Right hindlimb (tissue), 1 donor: ENCODE results near the gene RAPGEF2.

Experiments used
- DNase-seq: peaks from one replicate; pipeline ENCODE4 v3.0.0-alpha.2; 2018

Gene RAPGEF2

DNA sequence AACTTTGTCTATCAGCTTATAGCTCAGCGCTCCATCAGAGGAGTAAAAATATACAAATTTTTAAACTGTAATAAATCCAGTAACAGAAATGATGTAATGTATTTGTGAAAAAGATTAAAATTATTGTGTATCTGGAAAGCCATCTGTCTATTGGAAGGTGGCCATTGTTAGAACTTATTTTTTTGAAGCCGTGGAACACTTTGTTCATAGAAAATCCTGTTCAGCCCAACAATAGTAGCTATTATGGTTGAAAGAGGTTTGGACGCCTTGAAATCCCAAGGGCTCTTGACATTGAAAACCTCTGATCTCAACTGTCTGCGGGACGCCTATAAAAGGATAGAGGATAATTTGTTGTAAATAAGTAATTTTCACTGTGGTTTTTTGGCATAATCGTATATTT, 98.3 kb downstream of the RAPGEF2 start:
- DNase-seq, result no peak

DNA sequence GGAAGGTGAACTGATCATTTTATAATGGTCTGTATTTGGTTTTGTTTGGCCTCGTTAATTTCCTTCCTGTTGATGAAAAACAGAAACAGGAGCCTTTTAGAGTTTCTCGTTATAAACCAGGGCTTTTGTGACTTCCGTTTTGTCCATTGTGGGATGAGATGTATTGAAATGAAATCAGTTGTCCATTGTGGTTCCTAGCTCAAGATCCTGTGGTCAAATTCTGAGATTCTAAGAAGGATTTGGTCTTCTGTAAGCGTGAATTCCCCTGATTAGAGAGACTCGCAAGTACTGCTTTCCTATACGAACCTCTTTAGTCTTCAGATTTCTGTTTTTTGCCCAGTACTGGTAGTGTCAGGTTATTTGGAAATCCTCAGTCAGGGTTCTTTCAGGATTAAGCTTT, 101.7 kb downstream of the RAPGEF2 start:
- DNase-seq, result no peak

DNA sequence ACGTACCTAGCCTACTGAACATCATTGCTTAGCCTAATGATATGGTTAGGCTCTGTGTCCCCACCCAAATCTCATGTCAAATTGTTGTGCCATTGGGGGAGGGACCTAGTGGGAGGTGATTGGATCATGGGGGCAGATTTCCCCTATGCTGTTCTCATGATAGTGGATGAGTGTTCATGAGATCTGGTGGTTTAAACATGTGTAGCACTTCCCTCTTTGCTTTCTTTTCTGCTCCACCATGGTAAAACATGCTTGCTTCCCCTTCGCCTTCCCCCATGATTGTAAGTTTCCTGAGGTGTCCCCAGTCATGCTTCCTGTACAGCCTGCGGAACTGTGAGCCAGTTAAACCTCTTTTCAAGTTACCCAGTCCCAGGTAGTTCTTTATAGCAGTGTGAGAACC, 102.6 kb downstream of the RAPGEF2 start:
- DNase-seq, result no peak

DNA sequence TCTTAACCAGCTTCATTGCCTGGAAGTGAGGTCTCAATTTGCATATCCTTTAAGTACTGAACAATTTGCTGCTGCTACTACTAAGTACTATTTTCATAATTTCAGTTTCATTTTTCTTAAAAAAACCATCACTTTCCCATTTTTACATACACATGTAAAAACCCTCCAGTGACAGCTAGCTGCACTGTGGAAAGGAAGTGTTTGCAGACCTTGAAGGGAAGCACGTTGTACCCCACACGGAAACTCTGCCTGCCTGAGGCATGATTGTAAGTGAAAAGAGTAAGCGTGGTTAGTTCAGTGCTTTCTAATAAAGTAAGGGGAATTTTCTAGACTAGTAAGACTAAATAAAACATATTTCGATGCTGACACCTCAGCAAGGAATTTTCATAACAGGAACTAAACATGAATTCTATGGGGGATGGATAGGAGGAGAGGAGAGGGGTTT, 103.6 kb downstream of the RAPGEF2 start:
- no peak for DNase-seq

DNA sequence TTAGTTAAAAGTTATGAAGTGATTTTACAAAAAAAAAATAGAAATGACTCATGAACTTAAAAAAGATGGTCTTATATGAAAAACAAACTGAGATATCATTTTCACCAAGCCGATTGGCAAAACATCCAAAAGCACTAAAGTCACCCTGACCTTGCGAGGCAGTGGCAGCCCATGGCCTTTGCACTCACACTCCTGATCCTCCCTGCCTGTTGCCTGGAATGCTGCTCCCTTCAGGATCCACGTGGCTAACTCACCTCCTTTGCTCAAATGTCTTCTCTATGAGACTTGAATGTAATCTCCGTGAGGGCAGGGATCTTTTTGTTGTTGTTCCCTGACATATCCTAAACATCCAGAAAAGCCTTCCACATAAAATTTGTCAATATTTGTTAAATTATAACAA, 106.4 kb downstream of the RAPGEF2 start:
- DNase-seq, result no peak

DNA sequence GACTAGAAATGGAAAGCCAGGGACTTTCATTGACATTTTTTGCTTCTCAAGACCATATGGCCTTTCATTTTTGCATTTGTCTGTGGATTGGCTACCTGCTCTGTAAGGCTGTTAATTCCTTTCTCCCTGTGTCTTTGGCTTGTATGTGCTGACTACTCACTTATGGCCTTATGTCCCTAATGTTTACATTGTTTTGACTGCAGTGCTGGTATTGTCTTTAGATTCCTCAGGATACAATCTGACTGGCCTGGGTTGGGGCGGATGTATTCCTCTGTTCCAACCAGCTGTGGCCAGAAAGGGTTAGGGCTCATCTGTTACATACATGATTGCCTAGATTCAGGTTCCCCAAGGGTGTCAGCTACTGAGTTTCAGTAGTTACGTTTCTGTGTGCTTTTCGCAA, 108.1 kb downstream of the RAPGEF2 start:
- no peak for DNase-seq

DNA sequence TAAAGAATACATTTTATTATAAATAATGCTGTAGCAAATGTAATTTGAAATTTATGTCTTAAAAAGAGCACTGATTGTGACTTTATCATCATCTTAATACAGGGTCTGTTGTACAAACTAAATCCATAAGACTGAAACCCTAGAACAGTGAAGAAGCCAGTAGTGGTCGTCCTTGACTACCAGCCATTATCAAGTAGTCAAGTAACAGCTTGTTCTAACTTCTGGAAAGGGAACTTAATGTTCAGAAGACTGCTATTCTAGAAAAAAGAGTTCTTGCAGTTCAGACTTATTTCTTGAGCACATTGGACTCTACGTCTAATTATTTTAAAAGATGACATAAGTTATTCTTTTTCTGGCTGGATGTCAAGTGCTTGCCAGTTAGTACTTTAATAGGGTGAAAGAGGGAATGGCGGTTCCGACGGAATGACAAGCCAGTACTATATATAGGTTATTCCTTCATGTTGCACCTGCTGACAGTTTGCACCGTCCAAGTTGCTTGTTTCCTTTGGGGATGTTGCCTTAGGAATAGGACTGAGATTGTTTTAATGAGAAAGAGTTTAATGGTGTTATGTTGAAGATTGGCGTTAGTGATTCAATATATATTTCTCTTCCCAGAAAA, 109.9 kb downstream of the RAPGEF2 start:
- no peak for DNase-seq

DNA sequence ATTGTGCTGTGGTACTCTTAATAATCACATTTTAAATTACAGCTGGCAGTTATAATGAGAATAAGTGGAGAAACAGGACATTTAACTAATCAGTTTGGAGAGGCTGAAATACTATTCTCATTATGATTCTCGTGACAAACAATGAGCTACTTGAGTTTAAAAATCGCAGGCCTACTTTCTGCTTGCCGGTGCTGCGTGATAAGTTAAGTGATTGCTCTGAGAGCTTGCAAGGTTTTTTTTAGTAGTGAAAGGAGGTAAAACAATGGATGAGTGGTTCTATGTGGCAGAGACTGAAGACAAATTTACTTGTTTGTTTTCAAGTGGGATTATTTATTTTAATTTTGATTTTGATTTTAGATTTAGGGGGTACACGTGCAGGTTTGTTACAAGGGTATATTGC, 114.0 kb downstream of the RAPGEF2 start:
- no peak for DNase-seq

DNA sequence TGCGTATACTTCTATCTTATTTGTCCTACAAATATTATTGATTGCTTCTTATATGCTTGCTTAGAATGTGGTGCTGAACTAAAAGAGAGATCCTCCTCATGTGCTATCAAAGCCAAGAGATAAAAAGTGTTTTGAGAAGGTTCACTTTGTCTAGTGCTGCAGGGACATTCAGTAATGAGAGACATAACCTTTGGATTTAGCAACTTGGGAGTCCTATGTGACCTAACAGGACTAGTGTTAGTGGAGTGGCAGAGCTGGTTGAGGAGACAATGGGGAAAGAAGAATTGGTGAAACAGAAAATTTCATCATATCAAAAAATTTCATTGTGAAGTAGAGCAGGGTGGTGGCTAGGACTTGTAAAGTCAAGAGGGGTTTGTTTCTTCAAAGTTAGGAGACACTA, 117.0 kb downstream of the RAPGEF2 start:
- no peak for DNase-seq

DNA sequence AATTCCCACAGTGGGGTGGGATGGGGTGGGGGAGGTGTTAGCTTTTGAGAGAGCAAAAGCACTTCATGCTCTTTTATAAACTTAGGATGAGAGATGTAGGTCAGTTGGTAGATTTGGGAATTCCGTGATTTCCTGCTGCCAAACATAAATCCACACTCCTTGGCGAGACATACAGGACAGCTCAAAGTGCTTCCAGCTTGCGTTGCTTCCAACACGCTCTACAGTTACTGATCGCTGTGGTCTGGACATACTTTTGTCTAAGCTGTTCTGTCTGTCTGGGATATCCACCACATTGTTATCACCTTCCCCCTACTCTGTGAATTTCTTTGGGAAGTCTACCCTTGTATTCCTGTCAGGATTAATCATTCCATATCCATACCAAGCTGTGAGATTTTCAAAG, 117.5 kb downstream of the RAPGEF2 start:
- no peak for DNase-seq

DNA sequence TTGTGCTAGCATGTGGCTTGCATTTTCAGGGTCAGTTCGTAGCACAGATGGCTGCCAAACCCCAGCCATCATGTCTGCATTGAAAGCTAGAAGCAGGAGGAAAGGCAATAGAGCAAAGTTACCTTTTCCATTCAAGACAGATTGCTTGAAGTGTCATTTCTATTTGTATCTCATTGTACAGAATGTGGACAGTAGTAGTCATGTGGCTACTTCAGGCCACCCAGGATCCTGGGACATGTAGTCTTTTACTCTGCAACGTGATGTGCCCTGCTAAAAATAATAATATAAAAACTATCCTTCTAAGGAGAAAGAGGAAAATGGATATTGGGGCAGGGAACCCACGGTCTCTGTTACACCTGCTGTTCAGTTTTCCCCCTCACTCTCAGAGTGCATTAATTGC, 118.4 kb downstream of the RAPGEF2 start:
- no peak for DNase-seq

DNA sequence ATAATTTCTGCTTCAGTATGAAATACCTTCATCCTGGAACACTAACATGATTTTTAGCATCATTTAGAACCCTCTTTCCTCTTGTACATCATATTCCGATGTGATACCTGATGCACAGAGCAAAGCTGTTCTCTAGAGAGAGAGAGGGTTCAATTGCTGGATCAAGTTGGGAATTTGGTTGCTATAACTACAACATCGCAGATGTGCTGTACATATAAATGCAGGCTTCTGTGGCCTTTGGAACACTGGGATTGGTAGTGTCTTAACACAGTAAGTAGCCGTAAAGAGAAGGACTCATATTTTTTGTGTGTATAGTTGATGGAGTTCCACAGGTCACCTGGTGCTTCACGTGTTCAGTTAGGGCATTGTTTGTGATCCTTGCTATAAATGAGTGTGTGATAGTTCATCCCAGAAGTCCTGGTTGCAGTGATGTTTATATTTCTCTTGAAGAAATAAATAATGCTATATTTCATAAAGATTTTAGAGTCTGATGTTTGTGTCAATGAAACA, 119.2 kb downstream of the RAPGEF2 start:
- DNase-seq, result no peak

DNA sequence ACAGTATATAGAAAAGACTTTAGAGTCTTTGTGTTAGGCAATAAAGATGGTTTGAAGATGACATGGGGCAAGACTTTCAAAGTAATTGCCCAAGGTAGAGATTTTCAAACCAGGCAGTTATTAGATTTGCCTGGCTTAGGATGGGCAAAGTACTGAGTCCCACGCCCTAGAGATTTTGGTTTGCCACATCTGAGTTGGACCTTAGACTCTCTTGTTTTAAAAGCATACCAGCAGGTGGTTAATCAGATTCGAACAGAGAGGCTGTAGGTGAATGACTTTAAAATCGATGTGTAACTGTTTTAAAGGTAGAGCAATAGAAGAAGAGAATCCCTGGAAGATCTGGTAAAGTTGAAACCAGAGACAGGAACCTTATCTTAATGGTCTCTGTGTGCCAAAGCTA, 121.5 kb downstream of the RAPGEF2 start:
- DNase-seq, result no peak

DNA sequence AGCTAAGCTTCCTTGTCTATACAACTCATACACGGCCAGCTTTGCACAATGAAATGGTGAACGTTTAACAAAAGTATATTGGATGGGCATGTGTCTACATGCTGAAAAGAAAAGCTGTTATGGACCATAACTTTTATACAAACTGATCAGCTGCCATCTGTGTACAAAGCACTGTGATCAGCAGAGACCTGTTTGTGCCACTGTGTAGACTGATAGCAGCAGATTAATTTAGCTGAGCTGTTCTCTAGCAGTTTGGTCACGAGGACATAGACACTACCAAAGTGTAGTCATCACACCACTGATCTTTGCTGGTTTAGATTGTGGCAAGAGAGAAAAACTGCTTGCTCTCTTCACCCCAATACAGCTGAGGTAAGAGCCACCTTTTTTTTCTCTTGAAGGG, 124.5 kb downstream of the RAPGEF2 start:
- DNase-seq, result no peak

DNA sequence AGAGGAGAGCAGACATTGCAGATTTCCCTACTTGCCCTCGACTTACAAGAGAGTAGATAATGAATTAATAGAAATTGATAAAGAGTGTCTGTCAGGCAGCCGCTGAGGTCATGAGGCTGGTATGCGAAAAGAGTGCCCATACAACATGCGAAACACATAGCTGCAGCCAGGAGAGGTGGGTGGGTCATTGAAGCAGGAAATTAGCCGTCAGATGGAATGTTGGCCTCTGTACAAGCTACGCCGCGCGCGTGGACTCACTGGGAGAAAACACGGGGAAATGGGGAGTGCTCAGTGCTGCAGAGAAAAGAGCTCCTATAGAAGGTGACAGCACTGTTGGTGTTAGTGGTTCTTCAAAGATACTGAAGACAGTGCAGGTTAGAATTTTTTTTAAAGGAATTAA, 125.1 kb downstream of the RAPGEF2 start:
- DNase-seq, result peak; percentile 80

DNA sequence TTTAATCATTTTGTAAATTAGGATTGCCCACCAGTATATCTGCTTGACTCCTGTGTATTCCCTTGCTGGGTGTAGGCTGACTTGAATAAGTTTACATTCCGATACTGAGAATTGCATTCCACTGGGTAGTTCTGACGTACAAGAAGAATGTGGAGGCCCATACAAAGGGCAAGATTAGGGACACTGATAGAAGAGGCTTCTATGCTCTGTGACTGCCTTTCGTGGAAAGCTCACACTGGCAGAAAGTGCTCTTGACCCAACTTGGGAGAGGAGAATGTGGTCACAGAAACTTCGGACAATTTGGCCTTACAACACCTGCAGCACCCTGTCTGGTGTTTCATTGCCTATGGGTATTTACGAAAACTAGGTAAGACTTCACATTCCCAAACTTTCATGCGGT, 126.3 kb downstream of the RAPGEF2 start:
- no peak for DNase-seq

DNA sequence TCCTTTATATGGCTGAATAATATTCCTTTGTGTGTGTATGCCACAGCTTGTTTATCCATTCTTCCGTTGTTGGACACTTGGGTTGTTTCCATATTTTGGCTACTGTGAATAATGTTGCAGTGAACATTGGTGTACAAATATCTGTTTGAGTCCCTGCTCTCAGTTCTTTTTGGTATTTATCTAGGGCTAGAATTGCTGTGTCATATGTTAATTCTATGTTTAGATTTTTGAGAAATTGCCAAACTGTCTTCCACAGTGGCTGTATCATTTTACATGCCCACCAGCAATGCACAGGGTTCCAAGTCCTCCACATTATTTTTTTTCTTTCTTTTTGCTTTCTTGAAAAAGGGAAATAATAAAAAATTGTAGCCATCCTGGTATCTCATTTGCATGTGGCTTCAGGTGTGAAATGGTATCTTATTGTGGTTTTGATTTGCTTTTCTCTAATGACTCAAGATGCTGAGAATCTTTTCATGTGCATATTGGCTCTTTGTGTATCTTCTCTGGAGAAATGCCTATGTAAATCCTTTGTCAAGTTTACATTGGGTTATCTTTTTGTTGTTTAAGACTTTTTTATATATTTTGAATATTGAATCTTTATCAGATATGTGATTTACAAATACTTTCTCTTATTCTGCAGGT, 129.7 kb downstream of the RAPGEF2 start:
- DNase-seq, result no peak

DNA sequence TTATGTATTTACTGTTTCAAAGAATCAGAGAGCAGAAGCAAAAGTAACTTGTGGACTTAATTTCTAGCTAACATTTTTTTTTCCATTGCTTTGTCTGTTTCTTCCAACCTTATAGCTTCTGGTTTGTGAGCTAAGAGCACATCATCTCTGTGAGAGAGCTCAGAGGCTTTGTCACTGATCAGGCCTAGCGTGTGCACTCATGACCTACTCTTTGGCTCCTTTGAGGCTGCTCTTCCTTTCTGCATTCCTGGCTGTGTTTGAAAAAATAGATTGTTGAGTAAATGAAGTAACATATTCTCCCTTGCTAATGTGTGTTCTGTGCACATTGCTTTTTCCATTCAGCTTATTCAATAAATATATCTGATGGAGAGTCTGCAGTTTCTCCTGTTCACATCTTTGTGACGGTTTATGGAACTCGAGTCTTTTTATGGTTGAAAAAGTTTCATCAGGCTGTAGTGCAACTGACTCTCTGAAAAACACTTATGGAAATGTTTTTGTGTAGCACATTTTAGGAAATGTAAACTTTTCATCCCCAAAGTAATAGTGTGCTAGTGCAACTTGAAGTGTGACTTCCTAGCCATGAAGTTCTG, 133.0 kb downstream of the RAPGEF2 start:
- DNase-seq, result no peak

DNA sequence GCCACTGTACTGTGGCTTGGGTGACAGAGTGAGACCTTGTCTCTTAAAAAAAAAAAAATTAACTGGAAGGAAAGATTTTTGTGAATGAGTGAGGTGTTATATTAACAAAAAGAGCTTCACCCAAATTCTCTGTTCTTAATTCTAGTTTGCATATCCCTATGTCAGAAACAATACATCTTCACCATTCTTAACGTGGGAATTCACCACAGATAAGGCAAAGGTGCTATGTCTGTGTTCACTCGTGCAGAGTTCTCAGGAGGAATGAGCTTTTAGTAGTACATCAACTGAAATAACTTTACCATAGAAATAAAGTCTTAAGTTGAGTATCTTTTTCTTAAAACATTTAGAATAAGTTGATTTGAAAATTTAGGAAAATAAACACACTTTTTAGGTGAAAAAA, 135.1 kb downstream of the RAPGEF2 start:
- DNase-seq, result no peak

DNA sequence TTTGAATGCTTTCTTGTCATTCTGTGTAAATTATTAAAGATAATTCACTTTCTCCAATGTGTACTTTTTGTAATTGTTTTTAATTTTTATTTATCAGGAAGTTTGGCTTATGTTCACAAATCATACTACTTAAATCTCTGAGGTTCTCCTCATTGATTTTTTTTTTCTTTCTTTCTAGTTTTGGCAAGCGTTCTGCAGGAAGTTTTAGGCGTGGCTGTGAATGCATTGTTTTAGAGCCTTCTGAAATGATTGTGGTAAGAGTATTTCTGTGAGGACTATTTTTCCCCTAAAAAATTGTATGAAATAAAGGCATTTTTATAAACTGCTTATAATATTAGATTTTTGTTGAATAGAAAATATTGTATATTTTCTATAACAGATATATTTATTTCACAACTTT, 135.8 kb downstream of the RAPGEF2 start:
- DNase-seq, result no peak

DNA sequence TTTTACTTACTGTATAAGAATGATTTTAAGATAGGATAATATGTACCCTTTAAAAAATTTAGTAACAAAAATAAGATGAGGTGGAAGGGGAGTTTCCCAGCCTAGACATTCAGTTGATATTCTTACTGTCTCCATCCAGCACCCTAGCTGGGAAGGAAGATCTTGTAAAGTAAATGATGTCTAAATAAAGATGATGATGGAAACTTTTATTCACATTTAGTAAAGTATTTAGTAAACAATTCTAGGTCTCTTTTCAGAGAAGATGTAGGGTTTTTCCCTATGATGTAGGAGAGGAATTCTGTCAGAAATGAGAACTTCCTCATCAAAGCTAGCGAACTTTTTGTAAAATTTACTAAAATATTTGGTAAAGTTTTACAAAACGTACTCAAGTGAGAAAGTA, 136.8 kb downstream of the RAPGEF2 start:
- DNase-seq, result no peak

DNA sequence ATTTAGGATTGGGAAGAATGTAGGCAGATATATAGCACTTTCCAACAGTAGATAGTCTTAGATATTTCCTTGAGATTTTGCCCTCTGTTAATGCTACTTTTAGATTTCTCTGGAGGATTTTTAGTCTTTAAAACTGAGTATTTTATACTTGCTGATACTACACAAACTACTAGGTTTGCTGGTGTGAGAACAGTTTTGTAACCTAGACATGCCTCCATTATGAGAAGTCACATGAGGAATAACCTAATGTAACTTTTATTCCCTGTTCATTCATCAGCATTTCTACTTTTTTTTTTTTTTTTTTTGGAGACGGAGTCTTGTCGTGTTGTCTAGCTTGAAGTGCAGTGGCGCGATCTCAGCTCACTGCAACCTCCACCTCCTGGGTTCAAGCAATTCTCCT, 137.2 kb downstream of the RAPGEF2 start:
- no peak for DNase-seq

DNA sequence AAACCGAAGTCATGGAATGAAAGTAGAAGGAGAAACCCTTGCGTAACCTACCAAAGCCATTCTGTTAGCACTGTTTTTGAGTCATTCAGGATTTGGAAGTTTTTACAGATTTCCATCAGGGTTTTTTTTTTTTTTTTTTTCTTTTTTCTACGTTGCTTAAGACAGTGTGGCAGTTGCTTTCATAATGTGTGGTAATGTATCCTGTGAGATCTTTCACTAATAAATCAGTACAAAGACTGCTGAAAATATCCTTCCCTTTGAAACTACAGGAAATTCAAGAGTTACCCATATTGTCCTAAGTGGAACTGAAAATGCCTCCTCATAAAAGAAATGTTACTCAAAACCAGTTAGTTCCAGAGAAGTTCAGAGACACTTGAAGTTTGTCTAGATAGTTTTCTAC, 137.8 kb downstream of the RAPGEF2 start:
- DNase-seq, result no peak

DNA sequence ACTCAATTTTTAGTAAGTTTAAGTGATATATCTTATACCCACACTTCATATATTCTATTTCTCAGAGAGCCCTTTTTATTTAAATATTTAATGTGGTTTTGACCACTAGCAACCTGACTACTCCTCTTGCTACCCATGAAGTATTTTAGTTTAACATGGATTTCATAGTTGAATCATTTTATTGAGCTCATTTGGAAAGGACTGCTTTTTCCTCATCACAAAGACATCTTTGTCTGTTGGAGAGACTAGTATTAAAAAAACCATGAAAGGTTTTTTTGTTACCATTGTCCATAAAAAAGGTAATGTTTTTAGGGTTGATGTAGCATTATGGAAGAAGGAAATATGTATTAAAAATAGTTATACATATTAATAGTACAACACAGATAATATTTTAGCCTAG, 139.5 kb downstream of the RAPGEF2 start:
- DNase-seq, result no peak
